K562 treated with DMSO at 1 percent for 4 hours (cell line): ENCODE measurements around the gene WDR91. TPM values are rescaled to one million over a fixed set of nuclear protein-coding genes. Genes with fewer than 3 reads are reported as not detected.

Experiments used
- total RNA-seq: library from RNA; unstranded; fragments of 300-600 nt; gene quantifications from 2 replicates; pipeline ENCODE4 v1.2.3, GENCODE V29; 2022; ENCODE audit not compliant: insufficient read depth

WDR91 gene
- 11.0 and 16.7 TPM in 2 replicates for total RNA-seq

DNA sequence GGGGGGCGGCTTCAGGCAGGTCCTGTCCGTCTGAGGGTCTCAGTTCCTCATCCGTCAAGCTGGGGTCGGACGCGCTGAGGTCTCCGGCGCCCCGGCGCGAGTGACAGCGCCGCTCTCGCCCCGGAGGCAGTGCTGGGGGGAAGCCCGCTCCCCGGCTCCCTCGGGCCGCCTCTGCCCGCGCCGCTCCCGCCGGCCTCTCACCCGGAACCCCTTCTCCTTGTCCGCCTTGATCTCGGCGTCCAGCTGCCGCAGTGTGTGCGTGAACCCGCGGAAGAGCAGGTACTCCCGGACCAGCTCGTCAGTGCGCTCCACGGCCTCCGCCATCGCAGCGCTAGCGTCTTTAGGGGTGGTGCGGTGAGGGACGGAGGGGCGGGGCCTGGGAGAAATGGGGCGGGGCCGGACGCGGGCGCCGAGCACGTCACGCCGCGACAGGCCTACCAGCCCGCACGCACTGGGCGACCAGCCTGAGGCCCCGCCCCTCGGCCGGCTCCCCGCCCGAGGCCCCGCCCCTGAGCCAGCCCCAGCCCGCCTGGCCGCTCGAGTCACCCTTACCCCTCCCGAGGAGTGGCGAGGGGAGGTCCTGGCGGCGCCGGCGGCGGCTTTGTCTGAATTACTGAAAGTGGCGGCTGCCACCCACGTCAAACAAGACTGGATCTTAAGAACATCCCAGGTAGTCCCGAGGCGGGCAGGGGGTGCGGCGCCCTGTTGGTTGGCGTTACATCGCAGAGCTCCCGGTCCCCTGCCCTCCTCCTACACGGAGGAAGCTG, at the start of gene WDR91:
WDR91 (minus strand) TSS at position 348 of the 767 bp plus-strand sequence; CDS start at position 324, 24 bp downstream.

DNA sequence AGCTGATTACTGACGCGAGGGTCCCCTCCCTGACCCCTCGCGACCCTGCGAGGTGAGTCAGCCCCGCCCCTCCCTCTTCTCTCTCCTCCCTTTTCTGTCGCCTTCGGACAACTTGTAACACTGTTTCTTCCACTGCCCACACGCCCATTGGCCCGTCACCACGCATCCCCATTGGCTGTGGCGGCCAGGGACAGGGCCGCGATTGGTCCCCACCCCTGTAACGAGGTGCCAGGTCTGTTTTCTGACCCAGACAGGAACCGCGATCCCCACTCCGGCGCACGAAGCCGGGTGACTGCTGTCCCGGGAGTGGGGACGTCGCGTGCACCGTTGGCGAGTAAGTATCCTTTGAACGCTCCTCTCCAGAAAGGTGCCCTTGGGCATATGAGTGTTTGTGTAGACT, 22.2 kb upstream of the WDR91 start, which contains the start of gene STRA8:
STRA8 (plus strand) TSS at position 269 of the 400 bp plus-strand sequence. CDS start 6,687 bp downstream, outside the sequence.

DNA sequence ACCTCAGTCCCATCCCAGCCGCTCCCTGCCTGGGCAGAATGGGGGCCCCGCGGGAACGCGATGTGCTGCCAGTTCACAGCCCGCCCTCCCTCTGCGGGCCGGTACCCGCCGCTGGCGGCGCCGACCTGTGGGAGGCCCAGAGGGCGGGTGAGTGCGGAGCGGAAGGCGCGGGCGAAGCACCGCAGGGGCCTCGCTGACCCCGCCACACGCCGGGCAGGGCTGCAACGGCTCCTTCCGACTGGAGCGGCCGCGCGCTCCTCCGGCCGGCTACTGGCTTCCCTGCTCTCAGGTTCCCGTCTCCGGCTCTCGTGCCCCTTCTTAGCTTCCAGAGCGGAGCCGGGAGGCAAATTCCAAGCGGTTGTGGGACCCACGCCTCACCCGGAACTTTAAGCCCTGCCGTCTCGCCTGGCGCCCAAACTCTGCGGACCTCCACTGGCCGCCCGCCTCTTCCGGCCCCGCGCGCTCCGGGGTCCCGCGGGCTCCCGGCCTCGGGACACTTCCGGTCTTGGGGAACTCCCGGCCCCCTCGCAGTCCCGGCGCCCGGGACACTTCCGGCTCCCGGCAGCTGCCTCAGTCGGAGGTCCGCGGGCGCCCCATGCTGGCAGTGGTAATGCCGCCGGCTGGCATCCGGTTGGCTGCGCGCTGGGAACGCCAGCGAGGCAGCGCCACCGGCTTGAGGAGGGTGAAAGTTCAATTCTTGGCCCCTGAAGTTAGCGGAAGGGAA, 40.9 kb downstream of the WDR91 start, which contains the start of gene CYREN:
CYREN (minus strand) TSS at position 434 of the 724 bp plus-strand sequence. CDS start 1,785 bp downstream, outside the sequence.

DNA sequence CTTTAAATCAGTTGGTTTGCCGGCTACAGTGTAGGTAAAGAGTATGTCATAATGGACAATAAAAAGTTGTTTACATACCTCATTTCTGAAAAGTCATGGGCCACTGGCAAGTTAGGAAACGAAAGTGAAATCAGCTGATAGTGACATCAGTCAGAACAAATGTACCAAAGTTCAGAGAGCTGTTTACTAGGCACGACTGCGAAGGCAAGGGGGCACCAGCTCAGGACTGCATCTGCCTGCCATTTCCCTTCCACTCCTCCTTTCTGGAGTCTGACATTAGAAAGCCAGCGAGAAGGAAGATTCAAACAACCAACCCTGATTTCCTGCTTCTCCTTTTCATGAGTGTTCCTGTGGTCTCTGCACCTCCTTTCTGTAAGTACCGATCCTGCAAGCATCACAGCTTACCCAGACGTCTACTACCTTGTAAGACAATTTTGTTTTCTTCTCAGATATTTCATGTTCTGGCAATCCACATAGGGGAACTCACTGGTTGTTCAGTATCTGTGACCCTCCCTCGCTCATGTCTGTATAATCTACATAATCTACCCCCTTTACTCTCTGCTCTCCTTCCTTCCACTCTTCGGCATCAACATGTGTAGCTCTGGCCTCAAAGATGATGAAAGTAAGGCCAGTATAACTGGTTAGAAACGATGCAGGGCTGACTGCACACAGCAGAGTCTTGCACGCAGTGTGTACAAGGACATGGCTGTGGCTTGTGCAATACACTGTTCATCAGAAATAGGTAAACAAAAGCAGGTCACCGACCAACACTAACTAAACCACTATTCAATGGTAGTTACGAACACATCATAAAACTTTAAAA, 63.2 kb downstream of the WDR91 start, which contains the start of gene TMEM140:
TMEM140 (plus strand) TSS at position 174 of the 823 bp plus-strand sequence. CDS start 16,370 bp downstream, outside the sequence.

Other genes starting within 250 kb of the WDR91 start
- 0.84 TPM in 1 of 2 replicates, not detected in the other for gene AGBL3, start 225.0 kb downstream of the WDR91 start, total RNA-seq
- 24.6 and 28.8 TPM in 2 replicates for gene TMEM140, start 63.5 kb downstream of the WDR91 start, total RNA-seq
- gene CYREN, start 40.8 kb downstream of the WDR91 start, total RNA-seq, result 59.7 and 65.2 TPM in 2 replicates
- not detected in 2 replicates for gene STRA8, start 22.3 kb upstream of the WDR91 start, total RNA-seq